Measurements from ENCODE around the gene ATP4B.

The ATP4B gene

DNA sequence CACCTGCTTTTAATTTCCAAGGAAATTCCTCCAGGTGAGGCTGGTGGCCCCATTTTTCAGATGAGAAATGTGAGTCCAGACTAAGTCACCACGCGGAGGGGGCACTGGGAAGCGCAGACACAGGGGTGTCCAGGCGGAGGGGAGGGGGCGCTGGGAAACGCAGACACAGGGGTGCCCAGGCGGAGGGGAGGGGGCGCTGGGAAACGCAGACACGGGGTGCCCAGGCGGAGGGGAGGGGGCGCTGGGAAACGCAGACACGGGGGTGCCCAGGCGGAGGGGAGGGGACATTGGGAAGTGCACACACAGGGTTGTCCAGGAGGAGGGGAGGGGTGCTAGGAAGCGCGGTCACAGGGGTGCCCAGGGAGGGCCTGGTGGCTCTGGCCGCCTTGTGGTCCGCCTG lies 12.5 kb upstream of the ATP4B start:
- Histone ChIP-seq H2AFZ (ENCODE audit: low read depth, low read length) (no peak overlapping the region), H3K4me1 (ENCODE audit: control insufficient read depth, insufficient read depth, low read depth, low read length) (no peaks in the 10 kb centered on the region), H3K79me1 (replicated peaks; ENCODE audit: low read length, poor library complexity, severe bottlenecking) (no peaks in the 10 kb centered on the region), H2BK12ac (ENCODE audit: low read length in 2 of 2) (no peak overlapping the region), H3K9ac (ENCODE audit: low read length) (no peak overlapping the region), H3K18ac (ENCODE audit: low read depth in 1 of 2, low read length in 2 of 2) (no peak overlapping the region), H3K14ac (ENCODE audit: low read length in 2 of 2) (no peak overlapping the region), H3K27me3 (ENCODE audit: control insufficient read depth in 1 of 2, insufficient read depth in 1 of 2, low read length in 2 of 2) (peaks cover 4 to 50% of the 10 kb centered on the region in 2 experiments), H4K8ac (ENCODE audit: low read length) (no peak overlapping the region), H3K9me3 (ENCODE audit: control insufficient read depth, low read length) (no peaks in the 10 kb centered on the region), H3K4me3 (ENCODE audit: insufficient read depth in 1 of 2, low read depth in 1 of 2, low read length in 2 of 2) (no peak overlapping the region), H3K27ac (ENCODE audit: low read length, poor library complexity, severe bottlenecking) (no peak overlapping the region), H2AK5ac (ENCODE audit: low read length, severe bottlenecking) (no peak overlapping the region), H2BK5ac (ENCODE audit: low read depth, low read length, poor library complexity, severe bottlenecking) (no peak overlapping the region), H3K23ac (ENCODE audit: low read length in 2 of 2) (no peak overlapping the region), H3K4me2 (ENCODE audit: low read length, poor library complexity, severe bottlenecking) (no peak overlapping the region), H3K4ac (ENCODE audit: low read depth in 1 of 2, low read length in 2 of 2) (no peak overlapping the region), H4K91ac (ENCODE audit: low read length) (no peak overlapping the region), H2BK120ac (ENCODE audit: low read depth, low read length) (no peak overlapping the region), H3K36me3 (ENCODE audit: control insufficient read depth in 1 of 2, insufficient read depth in 2 of 2, low read depth in 1 of 2, low read length in 2 of 2) (no peaks in the 10 kb centered on the region), H2BK15ac (ENCODE audit: low read depth, poor library complexity, severe bottlenecking) (no peak overlapping the region)
- WGBS = 88% methylated on average over 17 of the region's 19 CpGs
- no peak for DNase-seq

DNA sequence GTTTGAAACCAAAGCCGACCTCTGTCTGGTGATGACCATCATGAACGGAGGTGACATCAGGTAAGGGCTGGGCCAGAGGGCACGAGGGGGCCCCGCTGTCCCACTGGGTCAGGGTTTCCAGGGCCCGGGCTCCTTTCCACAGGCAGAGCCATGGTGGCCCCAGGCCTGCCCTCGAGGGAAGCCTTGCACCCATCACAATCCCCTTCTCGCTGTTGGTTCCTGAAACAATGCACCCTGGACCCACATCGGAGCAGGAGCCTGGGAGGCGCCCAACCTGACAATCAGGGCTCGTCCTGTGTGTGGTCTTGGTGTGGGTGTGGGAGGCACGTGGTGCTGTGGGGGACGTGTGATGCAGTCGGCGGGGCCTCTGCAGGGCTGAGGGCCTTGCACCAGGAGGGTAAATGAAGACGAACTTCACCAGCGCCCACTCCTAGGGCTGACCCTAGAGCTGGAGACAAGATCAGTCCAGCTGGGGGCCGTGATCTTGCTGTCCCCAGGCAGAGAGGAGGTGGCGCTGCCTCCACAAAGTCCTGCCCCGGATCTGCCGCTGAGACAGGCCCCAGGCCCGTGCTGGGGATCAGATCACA lies 11.8 kb upstream of the ATP4B start:
- H3K18ac ChIP-seq (ENCODE audit: low read depth in 1 of 2, low read length in 2 of 2) = no peak overlapping the region
- H3K4me3 ChIP-seq (ENCODE audit: insufficient read depth in 1 of 2, low read depth in 1 of 2, low read length in 2 of 2) = no peak overlapping the region
- H2BK120ac ChIP-seq (ENCODE audit: low read depth, low read length) = no peak overlapping the region
- H3K14ac ChIP-seq (ENCODE audit: low read length in 2 of 2) = no peak overlapping the region
- H3K27ac ChIP-seq (ENCODE audit: low read length, poor library complexity, severe bottlenecking) = no peak overlapping the region
- no peaks in the 10 kb centered on the region for H3K36me3 ChIP-seq (ENCODE audit: control insufficient read depth in 1 of 2, insufficient read depth in 2 of 2, low read depth in 1 of 2, low read length in 2 of 2)
- no peak overlapping the region for H3K4ac ChIP-seq (ENCODE audit: low read depth in 1 of 2, low read length in 2 of 2)
- no peaks in the 10 kb centered on the region for H3K9me3 ChIP-seq (ENCODE audit: control insufficient read depth, low read length)
- no peaks in the 10 kb centered on the region for H3K4me1 ChIP-seq (ENCODE audit: control insufficient read depth, insufficient read depth, low read depth, low read length)
- H3K79me1 ChIP-seq (replicated peaks; ENCODE audit: low read length, poor library complexity, severe bottlenecking) = no peaks in the 10 kb centered on the region
- H3K23ac ChIP-seq (ENCODE audit: low read length in 2 of 2) = no peak overlapping the region
- WGBS = 90% methylated on average over 21 of the region's 21 CpGs
- no peak overlapping the region for H2BK5ac ChIP-seq (ENCODE audit: low read depth, low read length, poor library complexity, severe bottlenecking)
- no peak overlapping the region for H2BK12ac ChIP-seq (ENCODE audit: low read length in 2 of 2)
- H3K27me3 ChIP-seq (ENCODE audit: control insufficient read depth in 1 of 2, insufficient read depth in 1 of 2, low read length in 2 of 2) = peaks cover 4 to 57% of the 10 kb centered on the region in 2 experiments
- no peak overlapping the region for H2BK15ac ChIP-seq (ENCODE audit: low read depth, poor library complexity, severe bottlenecking)
- DNase-seq = no peak
- H2AFZ ChIP-seq (ENCODE audit: low read depth, low read length) = no peak overlapping the region
- H4K91ac ChIP-seq (ENCODE audit: low read length) = no peak overlapping the region
- H3K4me2 ChIP-seq (ENCODE audit: low read length, poor library complexity, severe bottlenecking) = no peak overlapping the region
- no peak overlapping the region for H3K9ac ChIP-seq (ENCODE audit: low read length)
- H4K8ac ChIP-seq (ENCODE audit: low read length) = no peak overlapping the region
- no peak overlapping the region for H2AK5ac ChIP-seq (ENCODE audit: low read length, severe bottlenecking)

DNA sequence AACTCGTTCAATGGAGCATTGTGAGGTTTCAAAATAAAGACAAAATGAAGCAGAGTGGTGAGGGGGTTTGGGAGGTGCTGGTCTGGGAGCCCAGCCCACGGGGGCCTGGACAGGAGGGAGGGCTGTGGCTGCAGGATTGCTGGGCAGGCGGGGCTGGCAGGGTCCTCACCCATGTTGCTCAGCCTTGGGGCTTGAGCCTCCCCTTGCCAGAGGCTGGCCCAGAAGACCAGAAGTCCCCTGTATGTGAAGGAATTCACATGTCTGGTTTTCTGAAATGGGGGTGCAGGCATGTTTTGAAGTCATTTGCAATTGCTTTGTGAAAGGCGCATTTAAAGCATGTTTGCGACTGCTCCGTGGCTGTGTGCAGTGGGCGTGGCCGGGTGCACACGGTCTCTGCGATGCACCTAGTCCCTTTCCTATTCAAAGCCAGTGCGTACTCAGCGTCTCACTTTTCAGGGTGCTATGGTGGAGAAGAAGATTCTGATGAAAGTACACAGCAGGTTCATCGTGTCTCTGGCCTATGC lies 11.3 kb upstream of the ATP4B start:
- H4K8ac ChIP-seq (ENCODE audit: low read length) = no peak overlapping the region
- H2BK120ac ChIP-seq (ENCODE audit: low read depth, low read length) = no peak overlapping the region
- H3K4me3 ChIP-seq (ENCODE audit: insufficient read depth in 1 of 2, low read depth in 1 of 2, low read length in 2 of 2) = no peak overlapping the region
- no peak overlapping the region for H2AFZ ChIP-seq (ENCODE audit: low read depth, low read length)
- no peaks in the 10 kb centered on the region for H3K79me1 ChIP-seq (replicated peaks; ENCODE audit: low read length, poor library complexity, severe bottlenecking)
- no peaks in the 10 kb centered on the region for H3K9me3 ChIP-seq (ENCODE audit: control insufficient read depth, low read length)
- no peak overlapping the region for H4K91ac ChIP-seq (ENCODE audit: low read length)
- H3K27me3 ChIP-seq (ENCODE audit: control insufficient read depth in 1 of 2, insufficient read depth in 1 of 2, low read length in 2 of 2) = peaks cover 4 to 59% of the 10 kb centered on the region in 2 experiments
- no peaks in the 10 kb centered on the region for H3K36me3 ChIP-seq (ENCODE audit: control insufficient read depth in 1 of 2, insufficient read depth in 2 of 2, low read depth in 1 of 2, low read length in 2 of 2)
- no peak overlapping the region for H2BK5ac ChIP-seq (ENCODE audit: low read depth, low read length, poor library complexity, severe bottlenecking)
- no peak overlapping the region for H3K9ac ChIP-seq (ENCODE audit: low read length)
- H3K18ac ChIP-seq (ENCODE audit: low read depth in 1 of 2, low read length in 2 of 2) = no peak overlapping the region
- H3K23ac ChIP-seq (ENCODE audit: low read length in 2 of 2) = no peak overlapping the region
- H3K4ac ChIP-seq (ENCODE audit: low read depth in 1 of 2, low read length in 2 of 2) = no peak overlapping the region
- no peak overlapping the region for H2BK12ac ChIP-seq (ENCODE audit: low read length in 2 of 2)
- no peak overlapping the region for H3K4me2 ChIP-seq (ENCODE audit: low read length, poor library complexity, severe bottlenecking)
- 89% methylated on average over 13 of the region's 13 CpGs for WGBS
- H3K14ac ChIP-seq (ENCODE audit: low read length in 2 of 2) = no peak overlapping the region
- H3K27ac ChIP-seq (ENCODE audit: low read length, poor library complexity, severe bottlenecking) = no peak overlapping the region
- H3K4me1 ChIP-seq (ENCODE audit: control insufficient read depth, insufficient read depth, low read depth, low read length) = no peaks in the 10 kb centered on the region
- H2BK15ac ChIP-seq (ENCODE audit: low read depth, poor library complexity, severe bottlenecking) = no peak overlapping the region
- no peak for DNase-seq
- H2AK5ac ChIP-seq (ENCODE audit: low read length, severe bottlenecking) = no peak overlapping the region

DNA sequence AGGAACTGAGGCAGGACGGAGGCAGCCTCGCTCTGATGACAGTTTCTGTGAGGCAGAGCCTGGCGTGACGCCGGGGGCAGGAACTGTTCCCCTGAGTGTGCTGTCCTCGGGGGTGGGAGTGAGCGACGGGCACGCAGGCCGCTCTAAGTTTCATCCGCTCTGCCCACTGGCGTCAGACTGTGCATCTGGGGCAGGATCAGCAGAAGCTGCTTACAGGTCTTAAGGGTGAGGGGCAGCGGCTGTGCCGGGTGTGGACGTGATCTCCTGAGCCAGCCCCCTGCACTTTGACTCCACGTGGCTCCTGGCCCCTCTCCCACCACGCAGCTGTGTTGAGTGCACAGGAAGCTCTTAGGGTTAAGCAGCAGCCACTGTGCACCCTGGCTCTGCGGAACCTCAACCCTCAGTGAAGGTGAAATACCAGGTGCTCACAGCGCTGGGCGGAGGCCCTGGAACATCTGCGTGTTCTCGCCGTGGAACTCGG lies 10.5 kb upstream of the ATP4B start:
- H3K18ac ChIP-seq (ENCODE audit: low read depth in 1 of 2, low read length in 2 of 2) = no peak overlapping the region
- H2BK15ac ChIP-seq (ENCODE audit: low read depth, poor library complexity, severe bottlenecking) = no peak overlapping the region
- H3K14ac ChIP-seq (ENCODE audit: low read length in 2 of 2) = no peak overlapping the region
- no peak overlapping the region for H3K4me3 ChIP-seq (ENCODE audit: insufficient read depth in 1 of 2, low read depth in 1 of 2, low read length in 2 of 2)
- no peak overlapping the region for H4K91ac ChIP-seq (ENCODE audit: low read length)
- H3K9ac ChIP-seq (ENCODE audit: low read length) = no peak overlapping the region
- H2AFZ ChIP-seq (ENCODE audit: low read depth, low read length) = no peak overlapping the region
- no peaks in the 10 kb centered on the region for H3K79me1 ChIP-seq (replicated peaks; ENCODE audit: low read length, poor library complexity, severe bottlenecking)
- no peak overlapping the region for H2AK5ac ChIP-seq (ENCODE audit: low read length, severe bottlenecking)
- peaks cover 4 to 61% of the 10 kb centered on the region in 2 experiments for H3K27me3 ChIP-seq (ENCODE audit: control insufficient read depth in 1 of 2, insufficient read depth in 1 of 2, low read length in 2 of 2)
- no peak overlapping the region for H3K4me2 ChIP-seq (ENCODE audit: low read length, poor library complexity, severe bottlenecking)
- H3K27ac ChIP-seq (ENCODE audit: low read length, poor library complexity, severe bottlenecking) = no peak overlapping the region
- no peaks in the 10 kb centered on the region for H3K4me1 ChIP-seq (ENCODE audit: control insufficient read depth, insufficient read depth, low read depth, low read length)
- H4K8ac ChIP-seq (ENCODE audit: low read length) = no peak overlapping the region
- 88% methylated on average over 18 of the region's 24 CpGs for WGBS
- no peak overlapping the region for H2BK120ac ChIP-seq (ENCODE audit: low read depth, low read length)
- H3K9me3 ChIP-seq (ENCODE audit: control insufficient read depth, low read length) = no peaks in the 10 kb centered on the region
- H3K23ac ChIP-seq (ENCODE audit: low read length in 2 of 2) = no peak overlapping the region
- no peak overlapping the region for H2BK5ac ChIP-seq (ENCODE audit: low read depth, low read length, poor library complexity, severe bottlenecking)
- H3K36me3 ChIP-seq (ENCODE audit: control insufficient read depth in 1 of 2, insufficient read depth in 2 of 2, low read depth in 1 of 2, low read length in 2 of 2) = no peaks in the 10 kb centered on the region
- no peak overlapping the region for H3K4ac ChIP-seq (ENCODE audit: low read depth in 1 of 2, low read length in 2 of 2)
- DNase-seq = no peak
- H2BK12ac ChIP-seq (ENCODE audit: low read length in 2 of 2) = no peak overlapping the region

Data from mesenchymal stem cell (in vitro differentiated cells and primary cell).